NCI-H2107 treated with DMSO at 0.1 percent for 48 hours (cell line): ENCODE data around the gene EIF4A3.

Source experiments
- DNase-seq: peaks from one replicate; lab custom pipeline; 2025; ENCODE audit not compliant: unreplicated experiment; lab: John Stamatoyannopoulos, UW

EIF4A3 gene

GRCh38 chr17:80137131-80137530, 9.8 kb downstream of the EIF4A3 start:
- DNase-seq = no peak

DNA sequence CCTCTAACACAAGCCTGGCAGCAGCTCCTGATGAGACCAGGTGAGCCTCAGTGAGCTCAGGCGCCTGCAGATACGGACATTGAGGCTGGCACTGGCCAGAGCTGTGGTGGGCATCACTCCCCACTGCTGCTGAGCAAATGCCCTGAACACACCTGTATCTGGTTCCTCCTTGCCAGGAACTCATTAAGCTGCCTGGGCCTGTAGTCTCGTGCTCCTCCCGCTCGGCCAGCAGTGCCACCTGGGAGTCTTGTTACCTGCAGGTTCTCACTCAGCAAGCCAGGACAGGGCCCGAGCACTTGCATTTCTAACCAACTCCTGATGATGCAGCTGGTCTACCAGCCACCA, 13.3 kb downstream of the EIF4A3 start:
- DNase-seq = no peak

DNA sequence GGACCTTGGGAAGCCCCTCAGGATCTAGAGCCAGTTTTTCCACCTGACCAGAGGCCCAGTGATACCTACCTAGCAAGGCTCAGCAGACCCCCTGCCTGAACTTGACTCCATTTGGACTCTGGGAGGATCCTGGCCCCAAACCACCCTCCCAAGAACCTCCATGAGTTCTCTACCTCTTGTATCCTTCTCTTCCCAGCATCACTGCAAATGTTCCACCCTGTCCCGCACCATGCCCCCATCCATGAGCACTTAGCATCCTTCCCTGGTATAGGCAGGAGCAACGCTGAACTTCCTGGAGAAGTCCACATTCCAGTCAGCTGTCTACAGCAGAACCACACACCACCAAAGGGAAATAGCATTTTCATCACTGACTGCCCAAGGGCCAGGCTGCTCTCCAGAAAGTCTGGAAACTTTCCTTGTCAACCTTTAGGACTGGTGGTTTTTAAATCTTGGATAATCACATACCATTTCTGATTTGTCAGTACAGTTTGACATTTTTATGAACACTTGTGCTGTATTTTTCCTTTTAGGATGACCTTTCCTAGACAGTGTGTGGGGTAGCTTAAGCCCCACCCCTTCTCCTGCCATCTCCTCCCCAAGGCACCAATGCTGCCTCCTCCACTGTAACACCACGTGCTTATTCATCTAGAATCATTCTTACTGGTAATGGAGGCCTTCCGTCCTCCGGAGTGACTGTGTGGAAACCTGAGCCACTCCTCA, 13.9 kb downstream of the EIF4A3 start:
- no peak for DNase-seq

- no peak for DNase-seq
Measured at GRCh38 chr17:80130992-80131391, 15.9 kb downstream of the EIF4A3 start.

- no peak for DNase-seq
Measured at GRCh38 chr17:80129006-80129565, 17.8 kb downstream of the EIF4A3 start.

DNA sequence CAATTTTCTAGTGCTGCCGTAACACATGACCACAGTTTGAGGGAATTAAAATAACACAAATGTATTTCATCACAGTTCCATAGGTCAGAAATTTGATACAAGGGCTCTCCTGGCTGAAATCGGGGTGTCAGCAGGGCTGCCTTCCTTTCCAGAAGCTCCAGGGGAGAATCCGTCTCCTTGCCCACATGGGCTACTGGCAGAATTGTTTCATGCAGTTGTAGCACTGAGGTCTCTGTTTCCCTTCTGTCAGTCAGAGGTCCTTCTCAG, 20.5 kb downstream of the EIF4A3 start:
- no peak for DNase-seq

GRCh38 chr17:80125656-80126448, 21.1 kb downstream of the EIF4A3 start:
- DNase-seq = no peak

GRCh38 chr17:80124351-80124981, 22.5 kb downstream of the EIF4A3 start:
- DNase-seq = no peak

DNA sequence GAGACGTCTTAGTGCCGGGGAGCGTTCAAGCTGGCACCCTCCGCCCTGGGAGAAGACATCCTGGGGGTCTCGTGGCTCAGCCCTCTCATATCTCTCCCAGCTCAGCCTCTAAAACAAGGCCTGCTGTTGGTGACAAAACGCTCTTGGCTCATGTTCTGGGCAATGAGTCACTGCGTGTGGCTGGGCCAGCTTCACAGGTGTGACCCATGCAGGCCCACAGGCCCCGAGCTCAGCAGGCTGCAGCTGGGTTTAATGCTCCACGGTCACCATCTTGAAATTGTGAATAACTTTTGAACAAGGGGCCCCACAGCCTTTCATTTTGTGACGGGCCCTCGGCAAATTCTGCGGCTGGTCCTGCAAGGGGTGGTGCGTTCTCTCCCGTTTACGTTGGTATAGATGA, 23.1 kb downstream of the EIF4A3 start:
- DNase-seq = no peak

GRCh38 chr17:80122926-80123505, 23.9 kb downstream of the EIF4A3 start:
- no peak for DNase-seq

- DNase-seq = no peak
Measured at GRCh38 chr17:80122026-80122575, 24.8 kb downstream of the EIF4A3 start.

DNA sequence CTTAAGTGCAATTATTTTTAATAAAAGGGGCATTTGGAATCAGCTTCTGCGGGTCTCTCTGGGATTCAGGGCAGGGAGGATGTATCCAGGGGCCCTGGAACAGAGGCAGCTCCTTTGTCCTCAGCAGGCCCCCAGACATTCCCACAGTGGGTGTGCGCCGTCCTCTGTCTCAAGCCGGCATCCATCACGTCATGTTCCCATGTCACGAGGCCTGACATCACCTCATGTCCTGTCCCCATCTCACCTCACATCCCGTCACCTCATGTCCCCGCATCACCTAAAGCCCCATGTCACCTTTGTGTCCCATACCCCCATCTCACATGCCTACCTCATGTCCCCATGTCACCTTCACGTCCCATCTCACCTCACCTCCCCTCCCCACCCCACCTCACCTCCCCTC, 27.1 kb downstream of the EIF4A3 start:
- DNase-seq = no peak

GRCh38 chr17:80119271-80119791, 27.6 kb downstream of the EIF4A3 start:
- DNase-seq = no peak

GRCh38 chr17:80118601-80119270, 28.2 kb downstream of the EIF4A3 start:
- no peak for DNase-seq

DNA sequence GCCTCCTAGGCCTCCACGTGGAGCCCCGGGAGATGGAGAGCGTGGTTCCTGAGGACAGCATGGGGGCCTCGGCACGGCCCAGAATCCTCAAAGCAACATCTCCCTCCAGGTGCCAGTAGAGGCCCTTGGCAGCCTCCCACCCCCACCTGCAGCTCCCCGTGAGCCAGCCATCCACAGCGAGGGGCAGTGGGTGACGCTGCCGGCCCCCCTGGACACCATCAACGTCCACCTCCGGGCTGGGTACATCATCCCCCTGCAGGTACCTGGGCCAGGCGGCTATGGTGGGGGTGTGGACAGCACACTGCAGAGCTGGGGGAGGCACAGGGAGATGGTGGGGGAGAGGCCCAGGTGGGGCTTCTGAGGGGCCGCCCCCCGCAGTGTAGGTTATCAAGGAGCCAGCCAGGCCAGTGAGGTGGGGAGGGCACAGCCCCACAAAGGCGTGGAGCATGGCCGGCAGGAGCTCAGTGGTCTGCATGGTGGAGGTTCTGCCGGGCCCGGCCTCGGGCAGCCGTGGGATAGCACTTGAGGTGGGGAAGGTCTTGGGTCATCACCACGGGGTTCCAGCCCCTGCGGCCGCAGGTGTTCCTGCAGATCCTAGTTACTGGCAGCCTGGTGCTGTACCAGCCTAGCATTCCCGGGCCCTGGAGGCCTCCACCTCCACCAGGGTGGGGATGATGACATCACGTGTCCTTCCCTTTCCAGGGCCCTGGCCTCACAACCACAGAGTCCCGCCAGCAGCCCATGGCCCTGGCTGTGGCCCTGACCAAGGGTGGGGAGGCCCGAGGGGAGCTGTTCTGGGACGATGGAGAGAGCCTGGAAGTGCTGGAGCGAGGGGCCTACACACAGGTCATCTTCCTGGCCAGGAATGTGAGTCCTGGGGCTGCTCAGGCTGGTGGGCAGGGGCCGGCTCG, 29.2 kb downstream of the EIF4A3 start:
- DNase-seq = no peak

DNA sequence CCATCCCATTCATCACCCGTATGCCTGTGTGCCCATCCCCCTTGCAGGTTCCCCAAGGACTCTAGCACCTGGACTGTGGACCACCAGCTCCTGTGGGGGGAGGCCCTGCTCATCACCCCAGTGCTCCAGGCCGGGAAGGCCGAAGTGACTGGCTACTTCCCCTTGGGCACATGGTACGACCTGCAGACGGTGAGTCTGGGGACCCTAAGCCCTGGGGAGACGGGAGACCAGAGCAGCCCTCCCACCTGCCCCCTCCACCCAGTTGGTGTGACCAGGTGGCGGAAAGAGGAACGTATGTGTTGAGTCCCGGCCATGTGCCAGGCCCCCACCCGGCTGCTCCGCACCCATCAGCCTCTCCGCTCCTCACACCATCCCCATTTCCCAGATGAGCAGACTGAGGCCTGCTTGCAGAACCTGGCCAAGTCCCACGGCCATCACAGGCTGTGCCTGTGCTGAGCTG, 30.0 kb downstream of the EIF4A3 start:
- no peak for DNase-seq

- DNase-seq = no peak
Measured at GRCh38 chr17:80116276-80116920, 30.5 kb downstream of the EIF4A3 start.

DNA sequence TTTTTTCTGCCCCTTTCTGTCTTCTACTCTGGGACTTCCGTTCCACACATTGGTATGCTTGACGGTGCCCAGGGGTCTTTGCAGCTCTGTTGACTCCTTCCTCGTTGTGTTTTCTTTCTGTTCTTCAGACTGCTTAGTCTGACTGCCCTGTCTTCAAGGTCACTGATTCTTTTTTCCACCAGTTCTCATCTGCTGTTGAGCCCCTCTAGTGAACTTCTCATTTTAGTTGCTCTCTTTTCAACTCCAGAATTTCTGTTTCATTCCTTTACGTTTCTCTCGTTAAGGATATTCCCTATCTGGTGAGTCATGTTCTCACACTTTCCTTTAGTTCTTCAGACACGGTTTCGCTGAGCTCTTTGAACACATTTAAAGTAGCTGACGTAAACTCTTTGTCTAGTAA, 31.8 kb downstream of the EIF4A3 start:
- no peak for DNase-seq

DNA sequence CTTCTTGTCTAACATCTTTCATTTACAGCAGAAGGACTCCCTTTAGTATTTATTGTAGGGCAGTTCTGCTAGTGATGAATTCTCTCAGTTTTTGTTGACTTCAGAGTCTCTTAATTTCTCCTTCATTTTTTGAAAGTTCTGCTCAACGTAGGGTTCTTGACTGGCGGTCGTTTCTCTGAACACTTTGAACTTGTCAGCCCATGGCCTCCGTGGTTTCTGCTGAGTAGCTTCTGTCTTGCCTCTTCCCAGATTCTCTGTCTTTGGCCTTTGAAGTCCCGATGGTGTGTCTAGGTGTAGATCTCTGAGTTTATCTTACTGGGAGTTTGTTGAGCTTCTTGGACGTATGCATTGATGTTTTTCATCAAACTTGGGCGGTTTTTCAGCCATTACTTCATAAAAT, 32.2 kb downstream of the EIF4A3 start:
- DNase-seq = no peak
